Stimulated activated naive CD8-positive, alpha-beta T cell treated with anti-CD3 and anti-CD28 coated beads, Interleukin-15, amount 100 ng/mL, for 72 hours (primary cell): ENCODE measurements around the gene SLC10A7.

Source experiments
- ATAC-seq: fragments of 150-1000 bp; cut with Tn5 transposase; 2 replicates; pipeline ENCODE4 v1.10.0; 2021; ENCODE audit warnings: mild to moderate bottlenecking, moderate library complexity
- DNase-seq, 2 donors: peaks; one replicate each; pipeline ENCODE4 v3.0.0; 2021 to 2022
- H3K27ac Mint-ChIP-seq, 2 donors: one replicate each; pipeline ENCODE4 v1.8.0; 2022; ENCODE audit warnings: mild to moderate bottlenecking in 2 of 2, mixed read lengths in 2 of 2, moderate library complexity in 2 of 2
- H3K27me3 Mint-ChIP-seq: one replicate; pipeline ENCODE4 v1.8.0; 2022; ENCODE audit warnings: mixed read lengths
- H3K4me1 Mint-ChIP-seq: one replicate; pipeline ENCODE4 v1.8.0; 2022; ENCODE audit warnings: mild to moderate bottlenecking, mixed read lengths
- H3K4me3 Mint-ChIP-seq, 2 donors: one replicate each; pipeline ENCODE4 v1.8.0; 2022; ENCODE audit warnings: mild to moderate bottlenecking in 2 of 2, mixed read lengths in 2 of 2, moderate library complexity in 1 of 2
- H3K9me3 Mint-ChIP-seq, 2 donors: one replicate each; pipeline ENCODE4 v1.8.0; 2022; ENCODE audit warnings: mixed read lengths in 2 of 2

Gene SLC10A7

GRCh38 chr4:146470604-146471003 is 51.1 kb downstream of the SLC10A7 start:
- no peaks in the 10 kb centered on the region for H3K9me3 Mint-ChIP-seq
- H3K4me3 Mint-ChIP-seq = no peak overlapping the region
- H3K4me1 Mint-ChIP-seq = peaks cover 6% of the 10 kb centered on the region
- no peak for ATAC-seq
- no peaks in the 10 kb centered on the region for H3K27me3 Mint-ChIP-seq
- no peak for DNase-seq
- H3K27ac Mint-ChIP-seq = no peak overlapping the region

DNA sequence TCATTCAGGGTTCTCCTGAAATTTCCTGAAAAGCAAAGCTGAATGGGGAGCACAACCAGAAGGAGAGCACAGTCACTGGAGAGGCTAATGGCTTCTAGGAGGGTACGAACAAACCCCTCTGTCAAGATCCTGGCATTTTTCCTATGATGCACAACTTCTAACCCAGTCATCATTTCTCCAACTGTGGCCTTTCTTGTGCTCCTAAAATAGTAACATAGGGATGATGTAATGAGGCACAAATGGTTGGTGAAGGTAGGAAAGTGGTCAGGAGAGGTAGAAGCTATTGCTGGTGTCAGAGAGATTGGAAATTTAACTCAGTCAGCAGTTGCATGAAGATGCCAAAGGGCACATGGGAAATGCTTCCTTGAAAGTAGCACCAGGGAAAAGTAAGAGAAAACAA is 52.7 kb downstream of the SLC10A7 start:
- Mint-ChIP-seq H3K4me3 (no peak overlapping the region), H3K27me3 (no peaks in the 10 kb centered on the region), H3K27ac (no peak overlapping the region), H3K4me1 (peaks cover 8% of the 10 kb centered on the region), H3K9me3 (no peaks in the 10 kb centered on the region)
- DNase-seq (no peak), ATAC-seq (no peak)

DNA sequence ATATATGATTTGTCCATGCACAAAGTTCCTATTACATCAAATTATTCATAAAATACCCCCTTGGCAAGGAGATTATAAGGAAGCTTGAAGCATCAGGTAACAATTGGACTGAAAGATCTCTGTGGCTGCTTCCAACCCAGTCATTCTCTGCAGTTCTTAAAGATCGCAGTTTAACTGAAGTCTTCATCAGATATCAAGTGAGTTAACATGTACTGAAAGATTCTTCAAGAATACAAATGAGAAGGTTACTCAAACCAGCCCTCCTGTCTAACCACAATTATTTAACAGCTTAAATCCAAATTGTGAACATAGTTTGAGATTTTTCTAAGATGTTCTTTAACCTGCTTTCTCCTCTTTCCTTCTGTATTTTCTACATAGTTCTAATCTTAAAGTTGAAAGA is 56.1 kb downstream of the SLC10A7 start:
- no peaks in the 10 kb centered on the region for H3K9me3 Mint-ChIP-seq
- H3K4me1 Mint-ChIP-seq = peaks cover 8% of the 10 kb centered on the region
- H3K27me3 Mint-ChIP-seq = no peaks in the 10 kb centered on the region
- no peak overlapping the region for H3K4me3 Mint-ChIP-seq
- no peak overlapping the region for H3K27ac Mint-ChIP-seq
- DNase-seq = no peak
- peak; percentile 65 for ATAC-seq

DNA sequence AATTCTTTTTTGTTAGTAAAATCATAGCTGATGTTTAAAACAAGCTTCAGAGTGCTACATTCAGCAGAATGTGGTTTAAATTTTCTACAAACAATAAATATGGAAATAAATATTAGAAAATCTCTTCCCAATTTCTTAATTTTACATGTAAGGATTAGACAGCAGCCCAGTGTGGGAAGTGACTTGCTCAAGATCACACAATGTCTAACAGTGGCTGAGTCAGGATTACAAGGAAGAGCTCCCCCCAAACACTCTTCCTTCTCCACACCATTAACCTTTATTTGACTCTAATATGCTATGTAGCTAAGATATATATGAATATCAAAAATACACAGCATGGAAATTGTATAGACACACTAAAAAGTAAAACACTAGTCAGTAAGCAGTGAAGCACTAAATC is 59.5 kb downstream of the SLC10A7 start:
- DNase-seq (no peak), ATAC-seq (no peak)
- no peak overlapping the region for H3K27ac Mint-ChIP-seq
- no peaks in the 10 kb centered on the region for H3K27me3 Mint-ChIP-seq
- no peak overlapping the region for H3K4me3 Mint-ChIP-seq
- peaks cover 0 to 5% of the 10 kb centered on the region in 2 donors for H3K9me3 Mint-ChIP-seq
- peaks cover 30% of the 10 kb centered on the region for H3K4me1 Mint-ChIP-seq

DNA sequence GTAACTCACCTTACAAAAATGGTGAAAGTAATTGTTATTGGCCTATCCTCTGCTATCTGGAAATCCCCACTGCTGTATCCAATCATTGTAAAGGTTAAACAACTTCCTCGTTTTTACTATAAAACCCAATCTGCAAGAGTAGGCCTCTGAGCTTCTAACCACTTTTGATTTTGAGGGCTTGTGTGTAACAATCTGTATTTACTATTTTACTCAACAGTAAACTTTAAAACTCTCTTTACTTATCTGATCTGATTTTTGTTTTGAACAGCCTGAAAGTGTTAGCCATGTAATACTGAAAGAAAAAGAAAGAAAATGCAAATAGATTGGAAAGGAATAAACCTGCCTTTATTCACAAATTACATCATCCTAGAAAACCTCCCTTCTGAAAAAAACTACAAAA is 63.1 kb downstream of the SLC10A7 start:
- peak; percentile 99 for ATAC-seq
- Mint-ChIP-seq H3K4me1 (peaks cover 29% of the 10 kb centered on the region), H3K4me3 (peak overlapping the region; percentile 24 to 84)

DNA sequence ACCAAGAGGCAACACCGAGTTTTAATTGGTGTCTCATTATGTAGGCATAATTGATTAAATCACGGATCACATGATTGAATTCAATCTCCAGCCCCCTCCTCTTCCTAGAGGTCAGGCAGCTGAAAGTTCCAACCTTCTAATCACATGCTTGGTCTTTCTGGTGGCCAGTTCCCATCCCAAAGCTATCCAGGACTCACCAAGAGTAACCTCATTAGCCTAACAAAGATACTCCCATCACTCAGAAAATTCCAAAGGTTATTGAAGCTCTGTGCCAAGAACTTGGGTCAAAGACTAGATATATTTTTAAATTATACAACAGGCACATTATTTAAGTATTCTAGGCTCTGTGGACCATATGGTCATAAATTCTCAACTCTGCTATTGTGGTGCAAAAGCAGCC is 65.1 kb downstream of the SLC10A7 start:
- peaks cover 2 to 8% of the 10 kb centered on the region in 2 donors for H3K9me3 Mint-ChIP-seq
- no peak for DNase-seq
- peaks cover 31% of the 10 kb centered on the region for H3K4me1 Mint-ChIP-seq
- H3K27ac Mint-ChIP-seq = no peak overlapping the region
- no peak for ATAC-seq
- H3K27me3 Mint-ChIP-seq = no peaks in the 10 kb centered on the region
- H3K4me3 Mint-ChIP-seq = no peak overlapping the region

More for the DNA sequence above, 63.1 kb downstream of the SLC10A7 start:
- DNase-seq = peak in 1 of 2 donors; percentile 20
- peak overlapping the region; percentile 92 to 96 for H3K27ac Mint-ChIP-seq
- peaks cover 0 to 5% of the 10 kb centered on the region in 2 donors for H3K9me3 Mint-ChIP-seq
- H3K27me3 Mint-ChIP-seq = no peaks in the 10 kb centered on the region

- ATAC-seq = no peak
- Mint-ChIP-seq H3K27me3 (no peaks in the 10 kb centered on the region), H3K27ac (no peak overlapping the region), H3K4me3 (no peak overlapping the region), H3K9me3 (peaks cover 15 to 24% of the 10 kb centered on the region in 2 donors), H3K4me1 (peaks cover 41% of the 10 kb centered on the region)
- no peak for DNase-seq
Measured at GRCh38 chr4:146453181-146453807, 68.4 kb downstream of the SLC10A7 start.

DNA sequence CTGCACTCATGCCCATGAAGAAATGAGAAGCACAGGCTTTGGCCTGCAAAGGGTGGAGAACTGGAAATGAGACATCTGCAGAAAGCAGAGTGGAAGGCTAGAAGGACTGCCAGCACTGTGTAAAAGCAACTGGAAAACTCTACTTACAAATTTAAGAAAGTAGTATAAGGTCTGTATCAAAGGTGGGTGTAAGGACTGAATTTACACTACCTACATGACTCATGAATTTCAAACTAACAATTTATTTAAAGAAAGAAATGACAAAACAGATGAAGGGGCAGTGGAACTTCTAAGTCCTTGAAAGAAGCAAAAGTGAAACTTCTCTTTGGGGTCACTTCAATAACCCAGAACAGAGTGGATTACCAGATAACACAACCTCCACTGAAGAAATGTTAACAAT is 71.2 kb downstream of the SLC10A7 start:
- Mint-ChIP-seq H3K27ac (peak overlapping the region in 1 of 2 donors; percentile 91), H3K4me1 (peaks cover 32% of the 10 kb centered on the region), H3K4me3 (peak overlapping the region; percentile 62 to 82), H3K9me3 (peaks cover 18 to 28% of the 10 kb centered on the region in 2 donors), H3K27me3 (no peaks in the 10 kb centered on the region)
- ATAC-seq (peak; percentile 90), DNase-seq (peak in 1 of 2 donors; percentile 12)

- no peak for ATAC-seq
Measured at GRCh38 chr4:146446555-146446954, 75.2 kb downstream of the SLC10A7 start.

DNA sequence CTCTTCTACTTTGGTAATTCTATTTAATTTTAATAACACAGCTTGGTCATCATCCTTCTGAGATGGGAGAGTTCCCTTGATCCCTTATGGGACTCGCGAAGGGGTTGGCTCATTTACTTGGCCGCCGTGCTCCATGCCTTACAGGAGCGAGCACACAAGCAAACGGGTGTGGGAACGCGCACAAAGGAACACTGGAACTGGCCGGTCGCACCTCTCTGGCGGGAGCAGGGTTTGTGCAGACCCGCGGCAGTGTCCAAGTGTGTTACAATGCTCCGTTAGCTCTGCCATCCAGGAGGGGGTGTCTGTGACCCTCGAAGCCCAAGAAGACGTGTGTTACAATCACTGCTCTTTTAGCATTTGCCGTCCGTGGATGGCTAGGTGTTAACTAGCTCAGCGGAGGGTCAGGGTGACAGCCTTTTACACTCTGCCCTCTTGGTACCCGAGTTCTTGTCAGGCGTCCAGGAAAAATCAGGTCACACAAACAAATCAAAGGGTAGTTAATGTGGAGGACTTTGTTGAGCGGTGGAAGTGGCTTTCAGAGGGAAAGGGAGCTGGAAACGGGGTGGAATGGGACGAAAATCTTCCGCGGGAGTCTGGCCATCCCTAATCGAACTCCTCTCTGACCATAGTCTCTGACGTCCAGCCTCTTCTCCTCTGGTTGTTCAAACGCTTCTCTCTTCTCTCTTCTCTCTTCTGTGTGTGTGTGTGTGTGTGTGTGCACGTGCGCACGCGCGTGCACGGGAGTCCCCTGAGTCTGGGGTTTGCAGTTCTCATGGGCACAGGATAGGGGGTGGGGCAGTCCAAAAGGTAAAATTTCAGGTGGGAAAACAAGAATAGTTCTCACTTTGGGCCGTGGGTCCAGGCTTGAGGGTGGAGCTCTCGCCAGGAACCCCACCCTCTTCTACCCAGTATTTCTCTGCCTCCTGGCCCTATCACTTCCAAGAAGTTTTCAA is 76.3 kb downstream of the SLC10A7 start:
- Mint-ChIP-seq H3K27ac (no peak overlapping the region), H3K9me3 (peaks cover 13 to 14% of the 10 kb centered on the region in 2 donors), H3K27me3 (no peaks in the 10 kb centered on the region), H3K4me1 (peaks cover 18% of the 10 kb centered on the region), H3K4me3 (no peak overlapping the region)
- no peak for DNase-seq
- no peak for ATAC-seq

More at GRCh38 chr4:146446555-146446954, 75.2 kb downstream of the SLC10A7 start:
- Mint-ChIP-seq H3K27ac (peak overlapping the region in 1 of 2 donors; percentile 9), H3K9me3 (peaks cover 21 to 24% of the 10 kb centered on the region in 2 donors), H3K4me1 (peaks cover 29% of the 10 kb centered on the region), H3K27me3 (no peaks in the 10 kb centered on the region), H3K4me3 (no peak overlapping the region)
- no peak for DNase-seq

DNA sequence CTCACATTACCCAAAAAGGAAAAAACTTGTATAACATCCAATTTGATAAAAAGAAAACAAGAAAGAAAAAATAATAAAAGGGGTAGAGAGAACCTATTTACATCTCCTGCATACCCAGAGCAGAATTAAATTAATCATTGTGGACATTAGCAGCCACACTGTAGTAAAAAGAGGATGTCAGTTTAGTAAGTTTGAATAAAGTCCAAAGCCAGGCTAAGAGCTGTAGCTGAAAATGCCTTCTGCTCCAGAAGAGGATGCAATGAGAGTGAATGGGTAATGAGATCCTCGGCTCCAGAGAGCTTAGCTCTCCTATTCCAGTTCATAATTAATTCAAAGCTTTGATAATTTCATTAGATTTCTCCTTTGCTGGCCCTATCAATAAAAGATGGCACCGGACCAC is 78.2 kb downstream of the SLC10A7 start:
- H3K4me3 Mint-ChIP-seq = no peak overlapping the region
- peaks cover 7 to 9% of the 10 kb centered on the region in 2 donors for H3K9me3 Mint-ChIP-seq
- no peak for ATAC-seq
- H3K4me1 Mint-ChIP-seq = peaks cover 5% of the 10 kb centered on the region
- no peaks in the 10 kb centered on the region for H3K27me3 Mint-ChIP-seq
- no peak for DNase-seq
- no peak overlapping the region for H3K27ac Mint-ChIP-seq

DNA sequence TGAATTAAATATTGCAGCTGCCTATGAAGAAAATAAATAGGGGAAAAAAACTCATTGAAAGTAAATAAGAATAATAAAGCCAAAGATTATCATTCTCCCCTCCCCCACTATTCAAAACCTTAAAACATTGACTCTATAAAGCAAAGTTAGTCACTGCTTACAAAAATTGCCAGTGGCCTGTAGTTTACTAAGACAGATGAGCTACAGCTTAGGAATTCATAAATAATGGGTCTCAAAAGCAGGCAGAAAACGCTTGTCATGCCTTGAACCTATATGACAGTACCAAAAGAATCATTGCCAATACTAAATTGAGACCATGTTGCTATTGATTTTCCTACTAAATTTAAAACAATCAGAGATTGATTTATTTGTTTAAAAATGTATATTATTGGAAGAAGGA is 78.9 kb downstream of the SLC10A7 start:
- peaks cover 7 to 9% of the 10 kb centered on the region in 2 donors for H3K9me3 Mint-ChIP-seq
- H3K27me3 Mint-ChIP-seq = no peaks in the 10 kb centered on the region
- DNase-seq = no peak
- peaks cover 5% of the 10 kb centered on the region for H3K4me1 Mint-ChIP-seq
- H3K27ac Mint-ChIP-seq = no peak overlapping the region
- H3K4me3 Mint-ChIP-seq = no peak overlapping the region
- ATAC-seq = no peak

DNA sequence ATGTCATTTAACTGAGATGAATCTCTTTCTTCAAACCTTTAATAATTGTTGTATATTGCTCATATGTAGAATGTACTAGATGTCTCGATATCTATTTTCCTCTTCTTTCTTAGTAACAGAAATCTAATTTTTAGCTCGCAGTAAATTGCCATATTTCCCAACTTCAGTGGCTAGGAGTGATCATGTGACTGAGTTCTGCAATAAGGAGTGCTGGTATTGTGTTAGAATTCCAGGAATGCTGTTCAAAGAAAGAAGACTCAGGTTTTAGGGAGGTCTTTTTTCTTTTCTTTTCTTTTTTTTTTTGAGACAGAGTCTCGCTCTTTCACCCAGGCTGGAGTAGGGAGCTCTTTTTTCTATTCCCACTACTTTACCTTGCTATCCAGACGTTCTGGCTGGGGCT is 81.7 kb downstream of the SLC10A7 start:
- DNase-seq (no peak), ATAC-seq (no peak)
- Mint-ChIP-seq H3K4me3 (no peak overlapping the region), H3K27me3 (no peaks in the 10 kb centered on the region), H3K9me3 (peaks cover 0 to 1% of the 10 kb centered on the region in 2 donors), H3K27ac (no peak overlapping the region), H3K4me1 (no peaks in the 10 kb centered on the region)

DNA sequence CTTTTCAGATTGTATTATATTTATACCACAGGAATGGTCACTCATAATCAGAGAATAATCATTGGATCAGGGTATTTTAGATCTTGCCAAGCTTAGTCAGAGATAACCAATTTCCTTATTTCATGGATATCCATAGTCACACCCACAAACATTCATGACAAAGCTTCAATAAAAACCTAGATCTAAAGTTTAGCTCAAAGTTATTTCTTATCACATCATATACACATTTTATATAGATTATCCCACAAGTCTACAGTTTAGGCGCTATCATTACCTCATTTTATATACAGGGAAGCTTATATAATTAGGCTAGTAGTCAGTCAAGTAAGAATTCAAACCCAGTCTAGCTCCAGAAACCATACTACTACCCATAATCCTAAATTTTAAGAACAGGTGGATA is 82.3 kb downstream of the SLC10A7 start:
- no peak overlapping the region for H3K27ac Mint-ChIP-seq
- no peaks in the 10 kb centered on the region for H3K4me1 Mint-ChIP-seq
- H3K27me3 Mint-ChIP-seq = no peaks in the 10 kb centered on the region
- ATAC-seq (no peak), DNase-seq (no peak)
- H3K9me3 Mint-ChIP-seq = no peaks in the 10 kb centered on the region
- no peak overlapping the region for H3K4me3 Mint-ChIP-seq

DNA sequence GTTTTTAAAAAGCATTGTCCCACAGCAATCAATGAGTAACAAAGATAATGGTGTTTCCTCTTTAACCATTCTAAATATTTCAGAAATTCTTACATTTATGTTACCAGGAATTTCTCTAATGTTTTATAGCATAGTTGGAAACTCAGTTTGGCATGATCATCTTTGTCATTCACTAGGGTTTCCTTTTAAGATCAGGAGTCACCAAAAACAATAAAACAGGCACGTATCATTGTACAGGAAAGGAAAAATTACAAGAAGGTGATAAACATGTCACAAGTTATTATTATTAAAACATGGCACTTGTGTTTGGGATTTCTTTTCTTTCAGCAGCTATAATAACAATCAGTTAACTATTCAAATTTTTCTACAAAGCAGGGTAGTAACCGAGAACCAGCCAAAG is 84.0 kb downstream of the SLC10A7 start:
- Mint-ChIP-seq H3K27ac (no peak overlapping the region), H3K4me3 (no peak overlapping the region), H3K4me1 (no peaks in the 10 kb centered on the region), H3K9me3 (no peaks in the 10 kb centered on the region), H3K27me3 (no peaks in the 10 kb centered on the region)
- ATAC-seq (no peak), DNase-seq (no peak)
